HG02938 (cell line): ENCODE results near the gene ASMT.
A peak's percentile ranks its signal among the peaks of the same experiment; 100 is the strongest.
"Not testable (repeated sequence)": the region's sequence is repeated elsewhere in the genome, so short reads cannot be mapped to it uniquely, and the experiment has no call there.

Experiments used
- ATAC-seq: cut with Tn5 transposase; IDR thresholded peaks from one replicate; pipeline ENCODE4 v1.9.1; 2021; ENCODE audit warnings: mild to moderate bottlenecking, moderate library complexity; ENCODE audit not compliant: unreplicated experiment

The ASMT gene, protein sequence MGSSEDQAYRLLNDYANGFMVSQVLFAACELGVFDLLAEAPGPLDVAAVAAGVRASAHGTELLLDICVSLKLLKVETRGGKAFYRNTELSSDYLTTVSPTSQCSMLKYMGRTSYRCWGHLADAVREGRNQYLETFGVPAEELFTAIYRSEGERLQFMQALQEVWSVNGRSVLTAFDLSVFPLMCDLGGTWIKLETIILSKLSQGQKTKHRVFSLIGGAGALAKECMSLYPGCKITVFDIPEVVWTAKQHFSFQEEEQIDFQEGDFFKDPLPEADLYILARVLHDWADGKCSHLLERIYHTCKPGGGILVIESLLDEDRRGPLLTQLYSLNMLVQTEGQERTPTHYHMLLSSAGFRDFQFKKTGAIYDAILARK

DNA sequence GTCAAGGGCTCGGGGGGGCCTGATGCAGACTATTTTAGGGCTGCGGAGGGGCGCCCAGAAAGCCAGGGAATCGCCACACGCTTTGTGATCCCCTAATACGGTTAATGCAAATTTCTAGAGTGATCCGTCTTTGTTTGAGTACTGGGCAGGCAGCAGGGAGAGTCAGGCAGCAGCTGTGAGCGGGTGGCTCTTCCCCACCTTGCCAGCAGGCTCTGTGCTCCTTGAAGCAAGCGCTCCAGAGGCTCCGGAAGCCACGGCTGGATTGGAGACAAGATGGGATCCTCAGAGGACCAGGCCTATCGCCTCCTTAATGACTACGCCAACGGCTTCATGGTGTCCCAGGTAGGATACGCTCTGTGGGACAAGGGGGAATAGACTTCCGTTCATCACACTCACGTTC, at the start of gene ASMT:
TSS of gene ASMT (plus strand) at position 133 of the 400 bp plus-strand sequence. CDS start at position 274, 141 bp downstream.
- no peak for ATAC-seq

DNA sequence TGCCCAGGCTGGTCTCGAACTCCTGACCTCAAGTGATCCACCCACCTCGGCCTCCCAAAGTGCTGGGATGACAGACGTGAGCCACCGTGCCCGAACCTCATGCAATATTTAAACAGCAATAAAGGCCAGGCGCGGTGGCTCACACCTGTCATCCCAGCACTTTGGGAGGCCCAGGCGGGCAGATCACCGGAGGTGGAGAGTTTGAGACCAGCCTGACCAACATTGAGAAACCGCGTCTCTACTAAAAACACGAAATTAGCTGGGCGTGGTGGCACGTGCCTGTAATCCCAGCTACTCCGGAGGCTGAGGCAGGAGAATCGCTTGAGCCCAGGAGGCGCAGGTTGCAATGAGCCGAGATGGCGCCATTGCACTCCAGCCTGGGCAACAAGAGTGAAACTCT, 40.7 kb upstream of the ASMT start:
- not testable (repeated sequence) for ATAC-seq

DNA sequence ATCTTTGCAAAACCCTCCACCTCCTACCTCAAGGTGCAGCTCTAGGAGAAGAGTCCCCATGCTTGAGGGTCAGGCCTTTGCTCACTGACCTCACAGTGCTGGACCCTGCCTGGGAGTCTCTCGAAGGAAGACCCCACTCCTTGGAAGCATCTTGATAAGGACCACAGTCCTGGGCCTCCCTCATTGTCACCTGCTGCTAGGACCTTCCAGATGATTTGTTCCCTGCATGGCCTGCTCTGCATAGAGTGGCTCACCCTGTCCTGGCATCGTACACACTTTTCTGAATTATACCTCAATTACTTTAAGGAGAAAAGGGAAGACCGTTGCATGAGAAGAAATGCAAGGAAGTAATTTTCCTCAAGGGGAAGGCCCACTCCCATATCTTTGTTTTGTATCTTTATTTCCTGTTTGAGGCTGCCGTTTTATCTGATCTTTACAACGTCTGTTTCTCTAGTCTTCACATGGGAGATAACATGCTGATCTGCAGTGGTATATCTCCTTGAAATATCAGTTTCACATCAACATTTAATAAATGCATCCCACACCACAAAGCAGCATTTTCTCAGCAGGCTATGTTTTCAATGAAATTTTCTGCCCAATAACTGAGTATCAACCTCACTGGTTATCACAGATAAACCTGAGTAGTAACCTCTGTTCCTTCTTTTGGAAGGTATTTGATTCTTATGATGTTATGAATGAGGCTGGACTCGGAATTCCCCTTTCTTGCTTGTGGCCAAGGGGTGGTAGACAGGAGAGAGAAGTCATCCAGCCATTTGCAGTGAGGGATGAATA, 38.5 kb upstream of the ASMT start:
- ATAC-seq: no peak

DNA sequence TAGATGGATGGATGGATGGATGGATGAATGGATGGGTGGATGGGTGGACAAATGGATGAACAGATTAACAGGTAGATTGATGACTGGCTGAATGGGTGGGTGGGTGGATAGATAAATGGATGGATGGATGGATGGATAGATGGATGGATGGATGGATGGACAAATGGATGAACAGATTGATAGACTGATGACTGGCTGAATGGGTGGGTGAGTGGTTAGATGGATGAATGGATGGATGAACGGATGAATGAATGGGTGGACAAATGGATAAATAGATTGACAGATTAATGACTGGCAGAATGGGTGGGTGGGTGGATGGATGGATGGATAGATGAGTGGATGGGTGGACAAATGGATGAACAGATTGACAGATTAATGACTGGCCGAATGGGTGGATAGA, 37.0 kb upstream of the ASMT start:
- ATAC-seq: no peak

DNA sequence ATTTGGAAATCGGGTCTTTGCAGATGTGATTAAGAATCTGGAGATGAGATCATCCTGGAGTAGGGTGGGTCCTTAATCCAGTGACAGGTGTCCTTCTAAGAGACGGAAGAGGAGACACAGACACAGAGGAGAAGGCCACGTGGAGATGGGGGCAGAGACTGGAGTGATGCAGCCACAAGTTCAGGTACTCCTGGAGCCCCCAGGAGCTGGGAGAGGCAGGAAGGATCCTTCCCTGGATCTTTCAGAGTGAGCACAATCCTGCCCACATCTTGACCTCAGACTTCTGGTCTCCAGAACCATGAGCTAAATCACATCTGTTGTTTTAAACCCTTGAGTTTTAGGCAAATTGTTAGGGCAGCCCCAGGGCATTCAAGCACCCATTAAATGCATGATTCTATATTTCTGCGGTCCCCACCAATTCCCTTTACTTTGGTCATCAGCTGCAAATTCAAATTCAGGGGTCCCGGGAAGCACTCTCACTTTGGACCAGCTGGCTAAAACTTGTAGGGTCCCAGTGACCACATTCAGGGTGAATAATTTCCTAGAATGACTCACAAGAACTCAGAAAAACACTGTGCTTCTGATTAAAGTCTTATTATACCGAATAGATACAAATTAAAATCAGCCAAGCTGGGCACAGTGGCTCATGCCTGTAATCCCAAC, 36.2 kb upstream of the ASMT start:
- no peak for ATAC-seq

DNA sequence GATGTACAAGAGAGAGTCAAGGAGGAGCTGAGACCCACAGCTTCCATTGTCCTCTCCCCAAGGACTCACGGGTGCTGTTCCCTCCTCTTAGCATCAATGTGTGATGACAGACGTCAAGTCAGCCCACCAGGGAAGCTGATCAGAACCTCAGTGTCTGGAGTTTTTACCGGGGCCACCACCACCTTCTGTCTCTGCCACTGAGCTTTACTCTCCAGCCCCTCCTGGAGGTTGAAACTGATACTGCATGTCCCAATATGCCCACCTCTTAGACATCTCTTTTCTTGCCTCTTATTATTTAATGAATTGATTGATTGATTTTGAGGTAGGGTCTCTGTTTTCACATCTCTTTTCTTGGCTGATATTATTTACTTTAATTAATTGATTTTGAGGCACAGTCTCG, 33.7 kb upstream of the ASMT start:
- peak; percentile 43 for ATAC-seq

DNA sequence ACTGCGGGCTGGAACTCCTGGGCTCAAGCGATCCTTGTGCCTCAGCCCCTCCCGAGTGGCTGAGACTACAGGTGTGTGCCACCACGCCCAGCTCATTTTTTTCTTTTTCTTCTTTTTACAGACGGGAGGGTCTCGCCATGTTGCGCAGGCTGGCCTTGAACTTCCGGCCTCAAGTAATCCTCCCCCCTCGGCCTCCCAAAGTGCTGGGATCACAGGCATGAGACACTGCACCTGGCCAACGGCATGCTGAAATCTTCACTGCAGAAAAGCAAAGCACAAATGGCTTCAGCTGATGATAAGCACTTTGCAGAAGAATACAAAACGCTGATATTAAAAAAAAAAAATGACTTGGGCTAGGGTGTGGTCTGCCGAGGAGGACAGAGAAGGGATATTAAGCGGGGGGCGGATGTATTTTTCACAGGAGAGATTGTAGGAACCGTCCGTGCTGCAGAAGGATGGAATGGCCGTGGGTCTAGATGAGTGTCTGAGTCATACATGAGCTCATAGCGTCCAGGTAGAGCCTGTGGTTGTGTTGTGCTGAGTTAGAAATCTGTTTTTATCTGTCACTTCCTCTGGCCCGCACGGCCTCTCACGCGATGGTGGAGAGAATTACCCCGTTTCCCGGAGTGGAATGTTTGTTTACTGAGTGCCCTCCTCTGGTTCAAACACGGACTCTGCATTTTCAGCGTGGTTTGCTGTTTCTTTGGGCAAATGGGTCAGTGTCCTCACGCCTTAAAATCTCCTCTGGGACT, 32.0 kb upstream of the ASMT start:
- no peak for ATAC-seq

DNA sequence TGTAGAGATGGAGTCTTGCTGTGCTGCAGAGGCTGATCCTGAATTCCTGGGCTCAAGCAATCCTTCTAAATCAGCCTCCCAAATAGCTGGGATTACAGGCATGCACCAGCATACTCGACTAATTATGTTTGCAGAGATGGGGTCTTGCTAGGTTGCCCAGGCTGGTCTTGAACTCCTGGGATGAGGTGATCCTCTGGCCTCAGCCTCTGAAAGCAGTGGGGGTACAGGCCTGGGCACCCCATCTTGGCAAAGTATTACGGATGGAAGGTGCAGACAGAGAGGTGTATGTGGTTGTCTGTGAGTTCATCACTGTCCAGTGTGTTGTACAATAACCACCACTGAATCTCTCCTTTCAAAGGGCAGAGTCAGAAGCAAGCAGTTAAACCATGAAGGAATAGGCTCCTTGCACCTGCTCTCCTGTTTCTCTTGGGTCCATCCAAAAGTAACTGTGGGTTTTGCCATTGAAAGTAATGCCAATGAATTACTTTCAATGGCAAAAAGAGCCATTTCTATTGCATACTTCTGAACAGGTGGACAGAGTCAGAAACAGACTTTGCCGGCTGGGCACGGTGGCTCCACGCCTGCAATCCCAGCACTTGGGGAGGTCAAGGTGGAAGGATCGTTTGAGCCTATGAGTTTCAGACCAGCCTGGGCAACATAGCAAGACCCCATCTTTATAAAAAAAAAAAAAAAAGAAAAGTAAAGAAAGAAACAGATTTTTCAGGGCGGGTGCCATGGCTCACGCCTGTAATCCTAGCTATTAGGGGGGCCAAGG, 30.4 kb upstream of the ASMT start:
- no peak for ATAC-seq

DNA sequence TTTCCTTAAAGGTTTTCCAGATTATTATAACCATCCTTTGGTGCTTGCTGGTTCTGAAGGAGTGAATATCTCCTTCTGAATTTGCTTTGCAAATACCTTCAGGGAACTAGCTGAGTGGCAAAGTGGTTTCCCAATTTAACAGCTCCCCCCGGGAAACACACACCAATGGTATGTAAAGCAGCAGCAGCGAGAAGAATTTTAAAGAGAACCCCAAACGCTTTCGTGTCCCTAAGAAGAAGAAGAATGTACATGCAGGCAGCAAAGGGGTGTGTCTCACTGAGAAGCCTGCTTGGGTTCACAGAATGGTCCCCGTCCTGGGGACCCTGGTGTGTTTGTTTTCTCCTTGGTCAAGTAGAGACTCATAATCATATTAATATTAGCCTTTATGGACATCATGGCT, 27.7 kb upstream of the ASMT start:
- no peak for ATAC-seq

DNA sequence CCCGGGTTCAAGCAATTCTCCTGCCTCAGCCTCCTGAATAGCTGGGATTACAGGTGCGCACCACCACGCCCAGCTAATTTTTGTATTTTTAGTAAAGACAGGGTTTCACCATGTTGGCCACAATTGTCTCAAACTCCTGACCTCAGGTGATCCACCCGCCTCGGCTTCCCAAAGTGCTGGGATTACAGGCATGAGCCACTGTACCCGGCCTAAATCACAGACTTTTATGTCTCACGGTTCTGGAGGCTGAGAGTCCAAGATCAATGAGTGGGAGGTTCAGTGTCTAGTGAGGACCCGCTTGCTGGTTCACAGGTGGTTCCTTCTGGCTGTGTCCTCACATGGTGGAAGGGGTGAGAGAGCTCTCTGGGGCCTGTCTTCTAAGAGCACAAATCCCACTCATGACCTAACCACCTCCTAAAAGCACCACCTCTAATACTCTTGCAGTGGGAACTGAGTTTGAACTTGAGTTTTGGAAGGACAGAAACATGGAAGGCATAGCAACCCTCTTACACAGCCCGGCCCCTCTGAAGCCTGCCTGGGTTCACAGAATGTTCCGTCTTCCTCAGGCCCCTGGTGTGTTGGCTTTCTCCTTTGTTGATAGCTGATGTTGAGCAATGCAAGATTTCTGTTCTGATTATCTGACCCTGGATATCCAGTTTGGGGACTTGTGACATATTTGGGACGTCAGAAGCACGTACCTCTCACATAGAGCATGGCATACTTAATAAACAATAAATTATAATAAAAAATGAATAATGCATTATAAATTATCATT, 25.3 kb upstream of the ASMT start:
- no peak for ATAC-seq

DNA sequence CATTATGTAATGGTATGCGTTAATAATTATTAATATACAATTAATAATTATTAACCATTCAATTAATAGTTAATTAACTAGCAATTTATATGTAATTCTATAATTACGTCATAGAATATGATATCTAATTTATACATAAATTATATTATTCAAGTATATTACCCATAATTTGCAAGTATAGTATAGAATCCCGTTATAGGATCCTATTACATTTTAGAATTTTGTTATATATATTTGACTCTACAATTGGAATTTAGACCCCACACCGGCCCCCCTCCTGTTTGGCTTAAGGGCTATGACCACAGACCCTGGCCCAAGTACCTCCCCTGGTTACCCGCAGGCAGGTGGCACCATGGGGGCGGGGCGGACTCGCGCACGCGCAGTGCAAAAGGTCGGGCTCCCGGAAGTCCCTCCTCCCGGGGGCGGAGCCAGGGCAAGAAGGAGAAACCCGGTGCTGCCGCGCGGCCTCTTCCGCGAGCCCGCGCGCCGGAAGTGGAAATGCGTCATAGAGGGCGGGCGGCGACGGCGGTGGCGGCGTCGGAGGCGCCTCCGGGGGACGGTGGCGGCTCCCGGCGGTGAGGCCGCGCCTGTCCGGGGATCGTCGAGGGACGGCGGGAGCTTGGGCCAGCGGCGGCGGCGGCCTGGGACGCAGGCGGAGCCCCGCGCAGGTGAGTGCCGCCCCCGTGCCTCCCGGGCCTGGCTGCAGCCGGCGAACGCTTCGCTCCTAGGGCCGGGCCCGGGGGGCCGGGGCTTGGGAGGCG, 23.6 kb upstream of the ASMT start, which contains the start of gene AKAP17A:
TSS of gene AKAP17A (plus strand) at position 503 of the 761 bp plus-strand sequence. CDS start 1,859 bp downstream, outside the sequence.
- peak; percentile 72 for ATAC-seq

DNA sequence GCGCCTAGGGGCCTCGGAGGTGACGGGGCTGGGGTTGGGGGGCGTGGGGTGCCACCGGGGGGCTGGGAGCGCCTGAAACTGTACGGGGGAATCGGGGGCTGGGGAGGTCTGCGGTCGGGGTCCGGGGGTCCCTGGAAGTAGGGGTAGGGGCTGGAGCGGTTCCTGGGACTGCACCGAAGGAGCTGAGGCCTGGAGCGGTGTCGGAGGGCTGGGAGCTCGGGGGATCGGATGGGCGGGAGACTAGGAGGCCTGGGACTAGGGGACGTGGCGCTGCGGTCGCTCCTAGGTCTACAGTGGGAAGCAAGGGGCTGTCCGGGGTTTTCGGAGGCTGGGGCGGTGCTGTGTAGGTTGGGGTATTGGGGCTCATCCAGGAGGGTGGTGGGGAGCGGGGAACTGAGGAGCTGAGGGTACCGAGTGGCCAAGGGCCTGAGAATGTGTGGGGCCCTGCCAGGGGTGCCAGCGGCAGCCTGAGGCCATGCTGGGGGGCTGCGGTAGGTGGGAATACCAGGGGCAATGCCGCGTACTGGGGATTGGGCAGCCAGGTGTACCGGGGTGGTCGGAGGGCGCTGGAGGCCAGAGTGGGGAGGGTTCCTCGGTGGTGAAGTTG, 22.9 kb upstream of the ASMT start:
- no peak for ATAC-seq

DNA sequence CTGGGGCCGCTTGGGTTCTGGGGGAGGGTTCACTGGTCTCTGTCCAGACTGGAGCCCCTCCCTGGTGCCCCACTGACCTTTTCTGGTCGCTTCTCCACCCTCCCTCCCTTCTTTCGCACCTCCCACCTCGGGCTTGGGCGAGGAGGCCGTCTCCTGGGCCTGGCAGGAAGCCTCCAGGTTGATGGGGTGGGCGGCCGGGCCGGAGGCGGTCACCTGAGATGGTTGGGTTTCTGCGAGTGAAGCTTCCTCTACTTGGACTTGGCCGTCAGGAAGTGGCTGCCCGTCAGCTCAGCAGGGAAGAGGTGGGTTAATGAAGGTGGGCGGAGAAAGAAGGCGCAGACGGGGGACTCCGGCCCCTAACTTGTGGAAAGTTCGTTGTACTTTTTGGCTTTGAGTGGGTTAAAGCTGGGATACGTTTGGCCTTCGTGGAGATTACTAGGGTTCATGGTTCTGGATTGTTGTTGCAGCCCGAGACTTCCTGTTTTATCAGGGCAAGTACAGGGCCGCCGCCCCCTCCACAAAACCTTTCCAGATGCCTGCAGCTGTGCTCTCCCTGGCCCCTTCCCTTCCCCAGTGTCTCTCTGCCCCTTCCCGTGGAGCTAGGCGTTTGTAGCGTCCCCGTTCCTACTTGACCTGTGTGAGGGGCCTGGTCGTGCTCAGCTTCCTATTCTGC, 22.3 kb upstream of the ASMT start:
- ATAC-seq: peak; percentile 43

DNA sequence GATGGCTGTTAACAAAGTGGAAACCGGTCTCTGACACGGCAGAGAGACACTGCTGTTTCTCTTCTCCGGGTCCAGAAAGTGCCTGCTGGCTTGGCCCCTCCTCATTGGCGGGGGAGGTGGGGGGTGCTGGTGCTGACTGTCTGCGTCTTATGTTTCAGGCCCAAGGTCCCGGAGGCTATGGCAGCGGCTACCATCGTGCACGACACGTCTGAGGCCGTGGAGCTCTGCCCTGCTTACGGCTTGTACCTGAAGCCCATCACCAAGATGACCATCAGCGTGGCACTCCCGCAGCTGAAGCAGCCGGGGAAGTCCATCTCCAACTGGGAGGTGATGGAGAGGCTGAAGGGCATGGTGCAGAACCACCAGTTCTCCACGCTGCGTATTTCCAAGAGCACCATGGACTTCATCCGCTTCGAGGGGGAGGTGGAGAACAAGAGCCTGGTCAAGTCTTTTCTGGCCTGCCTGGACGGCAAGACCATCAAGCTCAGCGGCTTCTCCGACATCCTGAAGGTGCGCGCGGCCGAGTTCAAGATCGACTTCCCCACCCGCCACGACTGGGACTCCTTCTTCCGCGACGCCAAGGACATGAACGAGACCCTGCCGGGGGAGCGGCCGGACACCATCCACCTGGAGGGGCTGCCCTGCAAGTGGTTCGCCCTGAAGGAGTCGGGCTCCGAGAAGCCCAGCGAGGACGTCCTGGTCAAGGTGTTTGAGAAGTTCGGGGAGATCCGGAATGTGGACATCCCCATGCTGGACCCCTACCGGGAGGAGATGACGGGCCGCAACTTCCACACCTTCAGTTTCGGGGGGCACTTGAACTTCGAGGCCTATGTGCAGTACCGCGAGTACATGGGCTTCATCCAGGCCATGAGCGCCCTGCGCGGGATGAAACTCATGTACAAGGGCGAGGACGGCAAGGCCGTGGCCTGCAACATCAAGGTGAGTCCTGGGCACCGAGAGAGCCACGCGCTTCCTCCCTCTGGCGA, 21.3 kb upstream of the ASMT start:
- ATAC-seq: no peak

DNA sequence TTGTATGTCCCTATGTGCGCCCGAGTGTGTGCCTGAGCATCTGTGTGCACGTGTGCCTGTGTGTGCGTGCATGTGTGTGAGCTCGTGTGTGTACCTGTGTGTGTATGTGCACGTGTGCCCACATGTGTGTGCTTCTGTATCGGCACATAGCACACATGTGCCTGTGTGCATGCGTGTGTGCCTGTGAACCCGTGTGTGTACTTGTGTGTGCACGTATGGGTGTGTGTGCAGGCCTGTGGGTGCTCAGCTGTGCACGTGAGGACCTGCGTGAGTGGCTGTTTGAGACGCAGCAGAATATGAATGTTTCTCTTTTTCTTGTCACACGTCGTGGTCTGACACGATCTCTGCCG, 19.2 kb upstream of the ASMT start:
- no peak for ATAC-seq

DNA sequence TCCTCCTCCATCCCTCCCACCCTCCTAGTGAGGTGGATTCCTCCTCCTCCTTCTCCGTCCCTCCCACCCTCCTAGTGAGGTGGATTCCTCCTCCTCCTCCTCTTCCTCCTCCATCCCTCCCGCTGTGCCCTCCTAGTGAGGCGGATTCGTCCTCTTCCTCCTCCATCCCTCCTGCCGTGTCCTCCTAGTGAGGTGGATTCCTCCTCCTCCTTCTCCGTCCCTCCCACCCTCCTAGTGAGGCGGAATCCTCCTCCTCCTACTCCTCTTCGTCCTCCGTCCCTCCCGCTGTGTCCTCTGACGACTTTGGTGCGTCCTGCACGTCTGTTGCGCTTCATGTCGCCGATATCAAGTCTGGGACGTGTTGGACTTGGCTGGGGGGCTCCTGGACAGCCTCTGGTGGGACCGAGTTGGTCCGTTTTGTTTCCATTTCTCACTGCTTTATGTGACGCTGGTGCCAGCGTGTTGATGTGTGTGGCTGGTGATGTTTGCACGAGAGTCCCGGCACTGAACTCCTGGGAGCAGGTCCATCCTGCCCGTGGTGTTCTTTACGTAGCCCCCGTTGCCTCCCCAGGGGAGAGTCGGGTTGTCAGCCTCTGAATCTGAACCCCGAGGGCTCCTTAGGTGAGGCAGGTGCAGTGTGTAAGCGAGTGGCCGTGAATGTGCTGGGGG, 18.0 kb upstream of the ASMT start:
- ATAC-seq: no peak
